Mammary epithelial cell (primary cell): ENCODE measurements around the gene PPP1R9A.

Source experiments
- EZH2 ChIP-seq: IDR thresholded peaks from 2 replicates; pipeline ENCODE4 v1.6.1; 2012; ENCODE audit warnings: low read length, inconsistent platforms, borderline replicate concordance
- TF ChIP-seq, protein P1 (sequence below), 2 donors: IDR thresholded peaks in 1 of 2; conservative IDR thresholded peaks in 1 of 2; 2 replicates each; pipeline ENCODE4 v1.5.1; 2011 to 2012; ENCODE audit warnings: inconsistent platforms in 2 of 2, low read length in 2 of 2, mild to moderate bottlenecking in 2 of 2, control low read depth in 1 of 2, low read depth in 1 of 2; ENCODE audit not compliant: insufficient read depth in 1 of 2; ENCODE audit errors: extremely low read depth in 1 of 2

DNA sequence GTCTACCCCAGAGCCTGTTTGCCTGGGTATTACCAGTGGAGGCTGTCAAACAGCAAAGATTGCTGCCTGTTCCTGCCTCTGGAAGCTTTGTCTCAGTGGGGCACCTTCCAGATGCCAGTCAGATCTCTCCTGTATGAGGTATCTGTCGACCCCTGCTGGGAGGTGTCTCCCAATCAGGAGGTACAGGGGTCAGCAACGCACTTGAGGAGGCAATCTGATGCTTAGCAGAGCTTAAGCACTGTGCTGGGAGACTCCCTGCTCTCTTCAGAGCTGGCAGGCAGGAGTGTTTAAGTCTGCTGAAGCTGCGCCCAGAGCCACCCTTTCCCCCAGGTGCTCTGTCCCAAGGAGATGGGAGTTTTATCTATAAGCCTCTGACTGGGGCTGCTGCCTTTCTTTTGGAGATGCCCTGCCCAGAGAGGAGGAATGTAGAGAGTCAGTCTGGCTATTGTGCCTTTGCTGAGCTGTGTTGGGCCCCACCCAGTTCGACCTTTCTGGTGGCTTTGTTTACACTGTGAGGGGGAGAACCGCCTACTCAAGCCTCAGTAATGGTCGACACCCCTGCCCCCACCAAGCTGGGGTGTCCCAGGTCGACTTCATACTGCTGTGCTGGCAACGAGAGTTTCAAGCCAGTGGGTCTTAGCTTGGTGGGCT is 62.2 kb downstream of the PPP1R9A start:
- TF ChIP-seq, protein P1, sequence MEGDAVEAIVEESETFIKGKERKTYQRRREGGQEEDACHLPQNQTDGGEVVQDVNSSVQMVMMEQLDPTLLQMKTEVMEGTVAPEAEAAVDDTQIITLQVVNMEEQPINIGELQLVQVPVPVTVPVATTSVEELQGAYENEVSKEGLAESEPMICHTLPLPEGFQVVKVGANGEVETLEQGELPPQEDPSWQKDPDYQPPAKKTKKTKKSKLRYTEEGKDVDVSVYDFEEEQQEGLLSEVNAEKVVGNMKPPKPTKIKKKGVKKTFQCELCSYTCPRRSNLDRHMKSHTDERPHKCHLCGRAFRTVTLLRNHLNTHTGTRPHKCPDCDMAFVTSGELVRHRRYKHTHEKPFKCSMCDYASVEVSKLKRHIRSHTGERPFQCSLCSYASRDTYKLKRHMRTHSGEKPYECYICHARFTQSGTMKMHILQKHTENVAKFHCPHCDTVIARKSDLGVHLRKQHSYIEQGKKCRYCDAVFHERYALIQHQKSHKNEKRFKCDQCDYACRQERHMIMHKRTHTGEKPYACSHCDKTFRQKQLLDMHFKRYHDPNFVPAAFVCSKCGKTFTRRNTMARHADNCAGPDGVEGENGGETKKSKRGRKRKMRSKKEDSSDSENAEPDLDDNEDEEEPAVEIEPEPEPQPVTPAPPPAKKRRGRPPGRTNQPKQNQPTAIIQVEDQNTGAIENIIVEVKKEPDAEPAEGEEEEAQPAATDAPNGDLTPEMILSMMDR (conservative IDR thresholded peaks at IDR 0.05 in 1 of 2, IDR thresholded peaks at IDR 0.05 in 1 of 2; ENCODE audit: extremely low read depth in 1 of 2, insufficient read depth in 1 of 2, low read depth in 1 of 2, low read length in 2 of 2), result no peak
- no peak for TF ChIP-seq EZH2
